A549 (cell line): Measurements from ENCODE around the gene EFNA3. TPM values are rescaled to one million over a fixed set of nuclear protein-coding genes. Genes with fewer than 3 reads are reported as not detected.
A peak's percentile ranks its signal among the peaks of the same experiment; 100 is the strongest.

Experiments
- ATAC-seq, 2 experiments: fragments of 200-7000 bp in 1 of 2; fragments of >200 bp in 1 of 2; cut with Nextera tagmentation in 1 of 2; cut with Tn5 transposase in 1 of 2; 3 replicates each; pipeline versions ENCODE4 v1.8.0 to v1.9.1; 2018 to 2020; ENCODE audit warnings: mild to moderate bottlenecking in 1 of 2, moderate library complexity in 1 of 2
- CTCF ChIA-PET: fragments of 300-600 bp; sonication (Branson Sonifier 250); formaldehyde crosslinking; extraction: SDS; loops from one replicate; lab custom pipeline; 2021; ENCODE audit warnings: antibody characterized with exemption, inconsistent platforms; lab: Yijun Ruan, JAX
- POLR2A ChIA-PET: fragments of 350-600 bp; formaldehyde crosslinking; extraction: SDS; loops from one replicate; lab custom pipeline; 2021; ENCODE audit warnings: antibody characterized with exemption, inconsistent platforms; lab: Yijun Ruan, JAX
- DNase-seq, 2 experiments: peaks; one replicate each; pipeline versions ENCODE4 v3.0.0 to v3.0.0-alpha.2; 2011 to 2016; ENCODE audit warnings: low read depth in 1 of 2, low spot score in 1 of 2
- FAIRE-seq: peaks from 2 replicates; lab custom pipeline; 2011; peaks lifted over from hg19 to GRCh38; lab: Jason Lieb, UNC
- H3K27ac ChIP-seq, 2 experiments: fragments of >200 bp; sonication (Bioruptor Twin); formaldehyde crosslinking; 3 replicates each; pipeline ENCODE4 v1.5.1; 2016 to 2017
- H3K4me1 ChIP-seq: fragments of >200 bp; sonication (Bioruptor Twin); formaldehyde crosslinking; 3 replicates; pipeline ENCODE4 v1.6.1; 2016
- H3K4me2 ChIP-seq: fragments of >200 bp; sonication (Bioruptor Twin); formaldehyde crosslinking; 3 replicates; pipeline ENCODE4 v1.6.1; 2016
- H3K4me3 ChIP-seq: fragments of >200 bp; sonication (Bioruptor Twin); formaldehyde crosslinking; 3 replicates; pipeline ENCODE4 v1.5.1; 2016
- H3K9me3 ChIP-seq: fragments of >200 bp; sonication (Bioruptor Twin); formaldehyde crosslinking; 3 replicates; pipeline ENCODE4 v1.6.1; 2016
- CBX2 ChIP-seq: fragments of 200-600 bp; sonication (generic); IDR thresholded peaks from 2 replicates; pipeline ENCODE4 v1.6.1; 2016; ENCODE audit warnings: low read depth, mild to moderate bottlenecking, borderline replicate concordance
- CBX8 ChIP-seq: fragments of 200-600 bp; sonication (generic); IDR thresholded peaks from 2 replicates; pipeline ENCODE4 v1.6.1; 2016
- CHD4 ChIP-seq: fragments of 200-600 bp; sonication (generic); IDR thresholded peaks from 2 replicates; pipeline ENCODE4 v1.6.1; 2016; ENCODE audit warnings: antibody characterized with exemption, mild to moderate bottlenecking, borderline replicate concordance
- ESRRA ChIP-seq: fragments of 150-350 bp; IDR thresholded peaks from 2 replicates; pipeline ENCODE4 v1.6.1; 2014; ENCODE audit warnings: mild to moderate bottlenecking, low read length, borderline replicate concordance
- FOSL2 ChIP-seq, 2 experiments: fragments of 450-650 bp in 1 of 2; fragments of >200 bp in 1 of 2; sonication (Bioruptor Twin) in 1 of 2; formaldehyde crosslinking; IDR thresholded peaks; 2 replicates each; pipeline versions ENCODE4 v1.5.0 to v1.6.1; 2016 to 2020; ENCODE audit warnings: mild to moderate bottlenecking in 1 of 2, moderate library complexity in 1 of 2
- FOXS1 ChIP-seq: fragments of 250-450 bp; sonication (Bioruptor Pico); IDR thresholded peaks from 2 replicates; pipeline ENCODE4 v1.5.0; 2020; ENCODE audit warnings: mild to moderate bottlenecking, moderate library complexity
- GATA3 ChIP-seq: IDR thresholded peaks from 2 replicates; pipeline ENCODE4 v1.6.1; 2012; ENCODE audit warnings: borderline replicate concordance
- HMGXB4 ChIP-seq: fragments of 250-450 bp; sonication (Bioruptor Pico); IDR thresholded peaks from 2 replicates; pipeline ENCODE4 v1.5.0; 2021; ENCODE audit warnings: mild to moderate bottlenecking, moderate library complexity, borderline replicate concordance
- HOXB13 ChIP-seq: fragments of 250-450 bp; sonication (Bioruptor Pico); IDR thresholded peaks from 2 replicates; pipeline ENCODE4 v1.5.0; 2020; ENCODE audit warnings: low read depth, mild to moderate bottlenecking, moderate library complexity
- HOXB5 ChIP-seq: fragments of 250-450 bp; sonication (Bioruptor Pico); IDR thresholded peaks from 2 replicates; pipeline ENCODE4 v1.5.0; 2020; ENCODE audit warnings: mild to moderate bottlenecking, moderate library complexity
- JUN ChIP-seq, 2 experiments: fragments of >200 bp; sonication (Bioruptor Twin); formaldehyde crosslinking; IDR thresholded peaks; 2 replicates in 1 of 2; 3 replicates in 1 of 2; pipeline ENCODE4 v1.6.1; 2016 to 2017
- JUNB ChIP-seq: fragments of >200 bp; sonication (Bioruptor Twin); formaldehyde crosslinking; IDR thresholded peaks from 2 replicates; pipeline ENCODE4 v1.6.1; 2016
- KDM1A ChIP-seq: fragments of 200-600 bp; sonication (generic); IDR thresholded peaks from 2 replicates; pipeline ENCODE4 v1.6.1; 2016; ENCODE audit warnings: low read depth, mild to moderate bottlenecking
- MAFK ChIP-seq: fragments of 450-650 bp; IDR thresholded peaks from 2 replicates; pipeline ENCODE4 v1.6.1; 2014; ENCODE audit not compliant: partially characterized antibody
- MAZ ChIP-seq: fragments of 150-350 bp; IDR thresholded peaks from 2 replicates; pipeline ENCODE4 v1.6.1; 2014; ENCODE audit warnings: antibody characterized with exemption, low read depth, low read length, borderline replicate concordance
- NR3C1 ChIP-seq: fragments of >200 bp; sonication (Bioruptor Twin); formaldehyde crosslinking; IDR thresholded peaks from 3 replicates; pipeline ENCODE4 v1.6.1; 2017
- PBX3 ChIP-seq: IDR thresholded peaks from 2 replicates; pipeline ENCODE4 v1.6.1; 2012
- POLR2A ChIP-seq: IDR thresholded peaks from 2 replicates; pipeline ENCODE4 v1.6.1; 2012; ENCODE audit warnings: mild to moderate bottlenecking, low read length
- POLR2AphosphoS2 ChIP-seq: conservative IDR thresholded peaks from 2 replicates; pipeline ENCODE4 v1.6.1; 2012; ENCODE audit warnings: low read length, improper control_type of control experiment, inconsistent platforms
- RAD21 ChIP-seq, 2 experiments: fragments of >200 bp in 1 of 2; sonication (Bioruptor Twin) in 1 of 2; formaldehyde crosslinking in 1 of 2; IDR thresholded peaks in 1 of 2; conservative IDR thresholded peaks in 1 of 2; 2 replicates in 1 of 2; 3 replicates in 1 of 2; pipeline ENCODE4 v1.6.1; 2012 to 2018; ENCODE audit warnings: inconsistent platforms in 1 of 2
- RCOR1 ChIP-seq: fragments of 150-350 bp; IDR thresholded peaks from 2 replicates; pipeline ENCODE4 v1.6.1; 2014; ENCODE audit warnings: antibody characterized with exemption, low read length, low read depth
- SMC3 ChIP-seq: fragments of >200 bp; sonication (Bioruptor Twin); formaldehyde crosslinking; IDR thresholded peaks from 3 replicates; pipeline ENCODE4 v1.6.1; 2018; ENCODE audit warnings: inconsistent platforms
- SREBF2 ChIP-seq: fragments of 450-650 bp; IDR thresholded peaks from 2 replicates; pipeline ENCODE4 v1.6.1; 2014; ENCODE audit warnings: mild to moderate bottlenecking, moderate library complexity
- TFCP2L1 ChIP-seq: fragments of 250-450 bp; sonication (Bioruptor Pico); IDR thresholded peaks from 2 replicates; pipeline ENCODE4 v1.5.0; 2021; ENCODE audit warnings: mild to moderate bottlenecking
- TP53 ChIP-seq: fragments of 250-450 bp; sonication (Bioruptor Pico); IDR thresholded peaks from 2 replicates; pipeline ENCODE4 v1.5.0; 2021; ENCODE audit warnings: mild to moderate bottlenecking, moderate library complexity
- ZNF302 ChIP-seq: fragments of 250-450 bp; sonication (Bioruptor Pico); IDR thresholded peaks from 2 replicates; pipeline ENCODE4 v1.9.0; 2021; ENCODE audit warnings: inconsistent platforms, mild to moderate bottlenecking, moderate library complexity
- WGBS: methylation state at CpG from one replicate; pipeline ENCODE4 v1.1.6; 2017; ENCODE audit errors: missing lambda C conversion rate; 5-methylcytosine and 5-hydroxymethylcytosine counted together
- polyA plus RNA-seq, 4 experiments: library from polyadenylated mRNA; depleted of rRNA in 3 of 4; stranded (reverse); fragments of >200 nt; fragmentation: RNase III in 1 of 4; extraction: RNeasy Plus Mini Kit Qiagen cat#74134 plus additional on column Dnase treatment in 1 of 4; gene quantifications; 2 replicates in 3 of 4; 3 replicates in 1 of 4; pipeline ENCODE4 v1.2.3, GENCODE V29; 2011 to 2017
- TF ChIP-seq, protein P1 (sequence below): fragments of >200 bp; sonication (Bioruptor Twin); formaldehyde crosslinking; IDR thresholded peaks from 3 replicates; pipeline ENCODE4 v1.6.1; 2016
- TF ChIP-seq, protein P2 (sequence below): IDR thresholded peaks from 2 replicates; pipeline ENCODE4 v1.6.1; 2012

EFNA3 gene
- polyA plus RNA-seq, 2 of the 4 experiments (the other 2 are of a cell fraction) = 1.9 to 2.7 TPM

DNA sequence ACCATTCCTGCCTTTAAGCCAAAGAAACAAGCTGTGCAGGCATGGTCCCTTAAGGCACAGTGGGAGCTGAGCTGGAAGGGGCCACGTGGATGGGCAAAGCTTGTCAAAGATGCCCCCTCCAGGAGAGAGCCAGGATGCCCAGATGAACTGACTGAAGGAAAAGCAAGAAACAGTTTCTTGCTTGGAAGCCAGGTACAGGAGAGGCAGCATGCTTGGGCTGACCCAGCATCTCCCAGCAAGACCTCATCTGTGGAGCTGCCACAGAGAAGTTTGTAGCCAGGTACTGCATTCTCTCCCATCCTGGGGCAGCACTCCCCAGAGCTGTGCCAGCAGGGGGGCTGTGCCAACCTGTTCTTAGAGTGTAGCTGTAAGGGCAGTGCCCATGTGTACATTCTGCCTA, 55.7 kb downstream of the EFNA3 start:
- H3K4me3 ChIP-seq = 0 out of 3 replicates have a peak overlapping the region, but pooled peaks have one; percentile 60
- H3K9me3 ChIP-seq = no peaks in the 10 kb centered on the region
- peaks cover 46% of the 10 kb centered on the region for H3K4me1 ChIP-seq
- TF ChIP-seq HMGXB4 = no peak
- no peak for TF ChIP-seq CBX8
- no peak for TF ChIP-seq RCOR1
- TF ChIP-seq CBX2 = no peak
- no peak for TF ChIP-seq FOSL2 (IDR thresholded peaks at IDR 0.05)
- TF ChIP-seq FOSL2 (CRISPR knock-in tag; IDR thresholded peaks at IDR 0.05) = no peak
- TF ChIP-seq TP53 = no peak
- TF ChIP-seq JUNB = no peak
- TF ChIP-seq SMC3 = no peak
- TF ChIP-seq, protein P1, sequence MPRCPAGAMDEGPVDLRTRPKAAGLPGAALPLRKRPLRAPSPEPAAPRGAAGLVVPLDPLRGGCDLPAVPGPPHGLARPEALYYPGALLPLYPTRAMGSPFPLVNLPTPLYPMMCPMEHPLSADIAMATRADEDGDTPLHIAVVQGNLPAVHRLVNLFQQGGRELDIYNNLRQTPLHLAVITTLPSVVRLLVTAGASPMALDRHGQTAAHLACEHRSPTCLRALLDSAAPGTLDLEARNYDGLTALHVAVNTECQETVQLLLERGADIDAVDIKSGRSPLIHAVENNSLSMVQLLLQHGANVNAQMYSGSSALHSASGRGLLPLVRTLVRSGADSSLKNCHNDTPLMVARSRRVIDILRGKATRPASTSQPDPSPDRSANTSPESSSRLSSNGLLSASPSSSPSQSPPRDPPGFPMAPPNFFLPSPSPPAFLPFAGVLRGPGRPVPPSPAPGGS = no peak
- TF ChIP-seq NR3C1 = no peak
- TF ChIP-seq KDM1A = no peak
- no peak for TF ChIP-seq ESRRA
- no peak for TF ChIP-seq POLR2A
- TF ChIP-seq, protein P2, sequence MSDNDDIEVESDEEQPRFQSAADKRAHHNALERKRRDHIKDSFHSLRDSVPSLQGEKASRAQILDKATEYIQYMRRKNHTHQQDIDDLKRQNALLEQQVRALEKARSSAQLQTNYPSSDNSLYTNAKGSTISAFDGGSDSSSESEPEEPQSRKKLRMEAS = no peak
- no peak for TF ChIP-seq PBX3
- CTCF ChIA-PET = interaction anchor here (1.5 to 19.7 kb wide), 8 partner anchors 9 to 90 kb away, joined by 3 to 309 read pairs (median 21); partner anchors contain the start of gene KRTCAP2
- DNase-seq = no peak
- POLR2A ChIA-PET = interaction anchor here (1.0 to 1.2 kb wide), 2 partner anchors 8 to 10 kb away, joined by 4 to 8 read pairs; no protein-coding TSS in a partner anchor
- H3K27ac ChIP-seq = peak overlapping the region; percentile 90 to 92
- peak in 1 of 2 experiments; percentile 3; a peak in 2 of 6 replicates for ATAC-seq
- H3K4me2 ChIP-seq = peak overlapping the region; percentile 82
- 50% methylated on average over 1 of the region's 1 CpG for WGBS
- no peak for FAIRE-seq

GRCh38 chr1:155134880-155135414, 56.3 kb downstream of the EFNA3 start:
- peak overlapping the region; percentile 90 to 92 for H3K27ac ChIP-seq
- FAIRE-seq (no peak), DNase-seq (peak; percentile 93 to 94), ATAC-seq (peak; percentile 75 to 82)
- H3K4me1 ChIP-seq = peaks cover 40% of the 10 kb centered on the region
- H3K4me3 ChIP-seq = peak overlapping the region; percentile 60
- CTCF ChIA-PET = interaction anchor here (0.8 to 19.7 kb wide), 10 partner anchors 9 to 90 kb away, joined by 3 to 309 read pairs (median 7); partner anchors contain the start of gene KRTCAP2
- WGBS = 9% methylated on average over 18 of the region's 18 CpGs
- POLR2A ChIA-PET = interaction anchor here (0.6 to 1.3 kb wide), 6 partner anchors 8 to 160 kb away, joined by 3 to 8 read pairs (median 4); partner anchors contain the start of genes CKS1B and KRTCAP2
- no peaks in the 10 kb centered on the region for H3K9me3 ChIP-seq
- H3K4me2 ChIP-seq = peak overlapping the region; percentile 82
- TF ChIP-seq SREBF2 (no peak), FOXS1 (CRISPR knock-in tag) (no peak), HOXB13 (no peak), CBX2 (no peak), RAD21 (conservative IDR thresholded peaks at IDR 0.05 in 1 of 2, IDR thresholded peaks at IDR 0.05 in 1 of 2) (no peak), NR3C1 (no peak), JUN (IDR thresholded peaks at IDR 0.05) (no peak), POLR2AphosphoS2 (0 out of 2 replicates have a peak, but pooled peaks have one; percentile 67), KDM1A (no peak), HOXB5 (CRISPR knock-in tag) (no peak), POLR2A (peak; percentile 13; the same call in 1 of the 2 replicates), FOSL2 (IDR thresholded peaks at IDR 0.05) (no peak), FOSL2 (CRISPR knock-in tag; IDR thresholded peaks at IDR 0.05) (peak; percentile 80), MAZ (0 out of 2 replicates have a peak, but pooled peaks have one; percentile 0), ZNF302 (CRISPR knock-in tag) (no peak), MAFK (peak; percentile 39), TFCP2L1 (CRISPR knock-in tag) (no peak), GATA3 (peak; percentile 21; the same call in 1 of the 2 replicates), HMGXB4 (no peak), CHD4 (no peak)
- TF ChIP-seq, protein P1 = no peak
- TF ChIP-seq, protein P2 = peak; percentile 70
